ENCODE results near the gene DDT.
"Not testable (repeated sequence)": the region's sequence is repeated elsewhere in the genome, so short reads cannot be mapped to it uniquely, and the experiment has no call there.

Gene DDT

GRCh38 chr22:23949764-23950163 lies 24.5 kb downstream of the DDT start:
- DNase-seq: not testable (repeated sequence)

- not testable (repeated sequence) for DNase-seq
Measured at GRCh38 chr22:23947391-23947790, 26.9 kb downstream of the DDT start.

GRCh38 chr22:23940166-23940565 lies 34.1 kb downstream of the DDT start:
- DNase-seq: not testable (repeated sequence)

- DNase-seq: no peak
Measured at GRCh38 chr22:23939017-23939357, 35.3 kb downstream of the DDT start.

- DNase-seq: no peak
Measured at GRCh38 chr22:23938328-23939016, 35.8 kb downstream of the DDT start.

GRCh38 chr22:23926561-23926960 lies 47.7 kb downstream of the DDT start:
- DNase-seq: no peak

- DNase-seq: no peak
Measured at GRCh38 chr22:23925020-23925606, 49.1 kb downstream of the DDT start.

GRCh38 chr22:23922921-23923320 lies 51.3 kb downstream of the DDT start:
- DNase-seq: no peak

- DNase-seq: not testable (repeated sequence)
Measured at GRCh38 chr22:23921586-23922201, 52.5 kb downstream of the DDT start.
